HG02642 (cell line): ENCODE results near the gene CDC25C.
"Not testable (repeated sequence)": the region's sequence is repeated elsewhere in the genome, so short reads cannot be mapped to it uniquely, and the experiment has no call there.

Experiments
- ATAC-seq: cut with Tn5 transposase; IDR thresholded peaks from one replicate; pipeline ENCODE4 v1.9.1; 2021; ENCODE audit warnings: mild to moderate bottlenecking; ENCODE audit not compliant: unreplicated experiment, poor library complexity

Gene CDC25C

DNA sequence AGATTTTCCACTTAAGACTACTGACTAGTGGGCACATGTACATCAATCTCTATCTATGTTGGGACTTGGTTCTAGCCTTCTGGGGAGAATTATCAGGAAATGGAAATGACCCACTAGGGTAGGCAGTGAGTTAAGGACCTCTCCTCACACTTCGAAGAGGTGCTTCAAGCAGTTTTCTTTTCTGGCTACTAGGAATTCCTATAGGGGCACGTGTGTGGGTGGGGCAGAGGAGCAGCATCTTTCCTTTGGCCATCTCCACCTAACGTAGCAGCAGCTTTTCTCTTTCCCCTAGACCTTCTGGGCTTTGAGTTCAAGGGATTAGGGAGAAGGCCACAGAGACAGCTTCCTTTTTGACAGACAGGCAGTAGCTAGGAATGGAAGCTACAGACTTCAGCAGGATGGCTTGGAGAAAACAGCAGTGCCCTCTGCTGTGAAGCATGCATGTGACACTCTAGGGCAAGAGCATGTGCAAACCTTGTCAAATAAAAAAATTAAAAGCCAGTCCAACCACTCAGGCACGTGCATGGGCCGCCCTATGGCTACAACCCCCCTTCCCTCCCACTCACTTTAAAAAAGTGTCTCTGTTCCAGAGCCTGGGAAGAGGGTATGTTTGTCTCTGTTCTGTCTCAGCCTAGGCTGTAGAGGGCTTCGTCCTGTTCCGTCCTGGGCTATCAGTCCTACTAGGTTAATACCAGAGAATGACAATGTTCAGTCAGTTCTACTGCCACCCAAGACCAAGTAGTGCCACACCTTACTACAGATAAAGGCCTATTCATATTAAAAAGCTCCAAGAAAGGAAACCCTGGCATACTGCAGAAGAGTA is 48.5 kb downstream of the CDC25C start:
- ATAC-seq, result no peak

DNA sequence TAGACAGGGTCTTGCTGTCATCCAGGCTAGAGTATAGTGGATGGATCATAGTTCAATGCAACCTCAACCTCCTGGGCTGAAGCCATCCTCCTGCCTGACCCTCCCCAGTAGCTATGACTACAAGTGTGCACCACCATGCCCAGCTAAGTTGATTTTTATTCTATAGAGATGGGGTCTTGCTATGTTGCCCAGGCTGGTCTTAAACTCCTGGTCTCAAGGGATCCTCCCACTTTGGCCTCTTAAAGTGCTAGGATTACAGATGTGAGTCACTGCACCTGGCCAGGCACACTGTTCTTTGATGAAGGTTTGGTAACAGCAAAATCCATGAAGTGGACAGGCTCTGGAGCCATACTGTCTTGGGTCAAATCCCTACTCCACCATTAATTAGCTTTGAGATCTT is 50.7 kb downstream of the CDC25C start:
- ATAC-seq, result no peak

DNA sequence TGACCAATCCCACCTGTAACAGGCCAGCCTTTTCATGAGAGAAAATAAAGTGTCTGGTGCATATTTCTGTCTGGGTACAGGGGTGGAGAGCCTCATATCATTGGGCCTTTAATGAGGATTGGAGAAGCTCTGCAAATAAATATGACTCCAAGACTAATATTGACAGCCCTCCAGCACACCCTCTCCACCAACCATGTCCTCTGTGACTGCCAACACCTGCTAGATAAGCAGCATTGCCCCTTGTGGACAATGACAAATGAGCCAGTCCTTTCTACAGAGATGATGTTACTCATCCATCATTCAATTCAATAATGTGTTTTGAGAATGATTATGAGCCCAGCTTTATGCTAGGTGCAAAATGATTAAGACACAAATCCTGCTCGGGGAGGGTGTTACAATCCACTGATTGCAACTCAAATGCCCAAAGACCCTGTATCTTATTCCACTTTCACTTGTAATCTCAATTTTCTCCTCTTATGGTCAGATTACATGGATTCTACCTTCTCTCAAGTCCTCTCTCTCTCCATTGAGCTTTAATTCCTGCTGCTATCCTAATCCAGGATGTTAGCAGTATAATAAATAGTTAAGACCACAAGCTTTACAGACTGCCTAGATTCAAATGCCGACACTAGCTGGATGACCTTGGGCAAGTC is 55.1 kb downstream of the CDC25C start:
- ATAC-seq, result no peak

DNA sequence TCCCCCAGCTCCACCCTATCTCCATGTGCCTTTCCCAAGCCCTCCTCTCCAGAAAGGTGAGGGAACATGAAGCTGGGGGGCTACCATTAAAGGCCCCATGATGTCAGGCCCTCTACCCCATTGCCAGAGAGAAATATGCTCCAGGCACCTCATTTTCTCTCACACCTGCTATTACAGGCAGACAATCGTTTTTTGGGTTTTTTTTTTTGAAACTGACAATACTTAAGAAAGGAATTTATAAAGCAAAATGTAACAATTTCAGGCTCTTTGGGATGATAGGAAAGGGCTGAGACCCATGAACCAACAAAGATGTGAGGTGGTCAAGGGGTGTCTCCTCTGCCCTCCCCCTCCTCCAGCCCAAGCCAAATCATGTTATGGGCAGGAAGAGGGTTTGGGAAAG is 55.7 kb downstream of the CDC25C start:
- ATAC-seq, result no peak

DNA sequence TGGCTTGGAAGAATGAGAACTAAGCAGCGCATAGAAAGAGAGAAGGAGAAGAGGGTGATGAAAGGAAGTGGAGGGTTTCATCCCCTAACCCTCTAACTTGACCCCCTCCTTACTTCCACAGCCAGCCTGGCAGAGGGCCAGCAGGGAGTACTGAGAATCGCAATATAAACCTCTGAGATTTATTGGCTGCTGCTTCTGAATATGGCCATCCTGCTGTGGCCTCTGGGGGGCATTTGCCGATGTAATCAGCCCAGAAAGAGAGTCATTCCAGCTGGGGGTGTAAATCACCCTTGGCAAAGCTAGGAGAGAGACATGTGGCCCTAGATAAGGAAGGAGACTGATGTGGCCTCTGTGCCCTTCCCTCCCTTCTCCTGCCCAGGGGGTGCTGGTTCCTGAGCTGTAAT is 56.2 kb downstream of the CDC25C start:
- ATAC-seq, result no peak

DNA sequence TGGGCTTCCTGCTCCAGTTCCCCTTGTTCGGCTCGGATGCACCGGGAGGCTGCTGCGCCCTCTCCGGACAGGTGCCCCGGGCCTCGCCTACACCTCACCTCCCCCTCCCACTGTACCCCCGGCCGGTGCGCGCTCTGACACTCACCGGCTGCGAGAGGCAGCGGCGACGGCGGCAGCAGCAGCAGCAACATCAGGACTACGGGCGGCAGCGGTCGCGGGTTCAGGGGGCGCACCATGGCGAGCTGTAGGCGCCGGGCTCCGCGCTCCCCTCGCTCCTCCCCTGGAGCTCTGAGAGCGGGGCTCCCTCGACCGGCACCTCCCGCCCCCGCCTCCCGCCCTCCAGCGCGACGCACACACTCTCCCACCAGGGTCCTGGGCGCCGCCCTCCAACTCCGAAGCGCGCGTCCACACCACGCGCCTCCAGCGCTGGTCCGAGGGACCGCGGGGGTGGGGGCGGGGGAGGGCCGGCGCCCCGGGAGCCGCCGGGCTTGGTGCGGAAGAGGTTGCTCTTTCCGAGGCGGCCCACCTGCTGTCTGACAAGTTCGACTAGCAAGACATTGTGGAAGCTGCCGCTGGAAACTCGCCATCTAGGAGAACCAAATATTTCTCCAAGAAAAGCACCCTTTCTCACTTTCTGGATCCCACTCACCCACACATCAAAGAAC is 57.3 kb downstream of the CDC25C start, which contains the start of gene GFRA3:
TSS of gene GFRA3 (minus strand) at position 433 of the 665 bp plus-strand sequence. CDS start at position 236, 197 bp downstream.
- ATAC-seq, result no peak

DNA sequence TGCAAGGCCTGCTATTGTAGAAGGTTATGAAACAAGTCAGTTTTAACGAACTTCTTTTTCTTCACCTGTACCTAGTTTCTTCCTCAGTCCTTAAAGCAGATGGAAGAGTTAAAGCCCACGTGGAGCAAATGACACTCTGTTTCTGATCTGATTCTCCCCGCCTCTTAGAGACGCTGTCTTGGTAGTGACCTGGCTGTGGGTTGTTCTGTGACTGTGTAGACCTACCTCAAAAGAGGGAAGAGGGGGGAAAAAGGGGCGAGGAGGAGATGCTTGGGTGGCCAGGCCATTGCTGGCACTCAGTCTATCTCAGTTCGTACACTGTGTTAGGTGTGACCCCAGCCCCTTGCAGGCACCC is 57.8 kb downstream of the CDC25C start:
- ATAC-seq, result no peak

DNA sequence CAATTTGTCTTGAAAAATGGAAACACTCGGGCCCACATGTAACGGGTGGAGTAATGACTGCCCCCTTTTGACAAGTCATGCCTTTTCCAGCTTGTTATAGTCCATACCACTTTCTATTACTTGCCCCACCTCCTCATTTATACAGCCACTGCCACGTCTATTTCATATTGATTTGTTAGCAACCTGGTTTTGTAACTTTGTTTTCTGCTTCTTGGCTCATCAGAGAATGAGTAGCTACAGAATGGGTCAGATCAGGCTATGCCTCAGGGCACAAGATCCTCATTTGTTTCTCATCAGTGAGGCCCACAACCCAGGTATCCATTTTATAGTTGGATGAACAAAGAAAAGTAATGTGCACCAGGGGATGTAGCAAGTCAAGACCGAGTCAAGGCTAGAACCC is 58.9 kb downstream of the CDC25C start:
- ATAC-seq, result no peak

DNA sequence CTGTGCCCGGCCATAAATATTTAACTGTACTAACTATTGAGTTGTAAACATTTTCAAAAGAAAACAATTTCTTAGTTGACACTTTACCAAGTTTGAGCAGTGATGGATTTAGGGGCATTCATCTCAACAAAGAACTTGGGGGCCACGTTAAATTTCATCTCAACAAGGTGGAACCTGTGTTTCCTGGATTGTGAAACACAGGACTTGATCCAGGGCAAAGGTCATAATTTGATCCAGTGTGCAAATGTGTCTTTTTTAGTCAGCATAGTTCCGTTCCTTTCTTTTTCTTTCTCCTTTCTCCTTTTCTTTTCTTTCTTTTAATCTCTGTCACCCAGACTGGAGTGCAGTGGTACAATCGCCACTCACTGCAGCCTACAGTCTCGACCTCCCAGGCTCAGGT is 60.3 kb downstream of the CDC25C start:
- no peak for ATAC-seq

DNA sequence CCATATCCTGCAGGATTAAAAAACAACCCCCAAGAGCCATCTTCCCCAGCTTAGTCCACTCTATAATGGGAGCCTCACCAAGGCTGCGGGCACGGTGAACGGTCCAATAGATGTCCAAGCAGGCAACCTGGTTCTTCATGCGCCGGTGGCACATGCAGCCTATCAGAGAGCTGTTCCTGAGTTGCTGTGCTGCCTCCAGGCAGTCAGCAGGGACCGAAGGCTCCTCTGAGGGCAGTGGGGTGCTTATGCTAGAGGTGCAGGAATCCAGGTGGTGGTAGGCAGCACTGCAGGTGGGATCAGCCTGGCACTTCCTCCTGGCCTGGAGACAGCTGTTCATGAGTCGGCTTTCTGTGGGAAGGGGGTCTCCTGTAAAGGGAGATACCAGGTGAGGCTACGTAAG is 67.4 kb downstream of the CDC25C start:
- no peak for ATAC-seq

DNA sequence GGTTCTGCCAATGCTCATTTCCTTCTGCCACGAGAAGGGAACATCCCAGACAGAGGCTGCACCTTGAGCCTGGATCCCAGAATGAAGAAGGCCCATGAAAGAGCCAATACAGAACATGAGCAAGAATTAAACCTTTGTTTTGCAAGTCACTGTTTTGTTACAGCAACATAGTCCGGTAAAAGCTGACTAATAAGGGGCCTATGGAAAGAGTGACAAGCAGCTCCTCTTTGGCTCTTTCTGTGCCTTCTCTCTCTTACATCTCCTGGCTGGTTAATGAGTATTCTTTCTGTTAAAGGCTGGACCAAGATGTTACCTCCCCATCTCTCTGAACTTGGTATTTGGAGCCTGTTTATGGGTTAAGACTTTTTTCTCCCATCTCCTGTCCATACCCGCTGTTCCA is 68.0 kb downstream of the CDC25C start:
- no peak for ATAC-seq

DNA sequence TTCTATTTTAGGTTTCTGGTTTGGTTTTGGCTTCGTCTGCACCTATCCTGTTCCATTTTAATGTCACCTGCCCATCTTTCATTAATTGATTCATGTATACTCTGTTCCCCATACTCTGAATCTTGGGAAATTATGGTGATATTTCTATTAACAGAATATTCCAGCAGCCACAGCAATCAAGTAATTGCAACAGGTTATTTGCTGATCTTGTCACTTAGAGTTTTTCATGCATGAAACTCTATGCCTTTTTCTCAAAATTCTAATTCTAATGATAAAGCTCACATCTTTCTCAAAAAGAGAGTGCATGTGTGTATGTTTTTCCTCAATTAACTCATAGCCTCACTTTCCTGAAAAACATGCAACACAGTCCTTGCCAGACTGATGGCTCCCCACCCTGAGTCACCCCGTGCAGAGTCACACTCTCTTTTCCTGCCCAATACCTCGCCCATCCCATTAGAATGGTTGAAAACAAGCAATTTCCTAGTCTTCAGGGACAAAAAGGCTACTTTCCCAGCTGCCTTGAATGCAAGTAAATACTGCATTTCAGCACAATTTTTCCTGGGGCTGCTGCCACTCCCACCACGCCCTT is 72.8 kb downstream of the CDC25C start:
- no peak for ATAC-seq

DNA sequence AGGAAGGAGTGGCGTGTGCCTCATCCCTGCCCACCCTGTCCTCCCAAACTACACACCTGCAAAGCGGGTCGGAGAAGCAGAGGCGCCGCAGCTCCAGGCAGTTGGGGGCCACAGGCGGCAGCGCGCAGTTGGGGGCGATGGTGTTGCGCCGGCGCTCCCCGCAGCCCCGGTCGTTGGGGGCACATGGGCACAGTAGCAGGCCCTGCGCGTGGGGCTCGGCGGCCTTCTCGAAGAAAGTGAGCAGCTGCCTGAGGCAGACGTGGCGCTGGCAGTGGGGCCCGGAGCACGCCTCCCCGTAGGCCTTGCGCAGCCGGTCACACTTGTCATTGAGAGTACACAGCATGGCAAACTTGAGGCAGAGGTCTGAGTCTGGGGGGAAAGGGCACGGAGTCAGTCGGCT is 74.0 kb downstream of the CDC25C start:
- ATAC-seq, result no peak

DNA sequence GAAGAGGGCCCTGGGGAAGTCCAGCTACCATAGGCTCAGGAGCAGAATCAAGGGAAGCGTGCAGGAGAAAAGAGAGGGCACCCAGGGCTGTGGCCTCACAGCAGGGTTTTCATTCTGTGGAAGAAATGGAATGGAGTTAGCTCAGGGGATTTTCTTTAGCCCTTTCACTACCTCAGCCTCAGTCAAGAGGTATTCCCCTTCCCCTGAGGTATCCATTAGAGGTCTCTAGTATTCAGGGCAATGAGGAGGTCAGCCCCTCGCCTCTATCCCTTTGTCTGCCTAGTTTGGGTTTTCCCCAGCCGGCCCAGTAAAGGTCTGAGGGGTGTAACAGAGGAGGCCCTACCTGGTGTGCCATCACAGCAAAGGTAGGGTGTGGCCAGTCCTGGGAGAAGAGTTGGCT is 78.7 kb downstream of the CDC25C start:
- ATAC-seq, result no peak

DNA sequence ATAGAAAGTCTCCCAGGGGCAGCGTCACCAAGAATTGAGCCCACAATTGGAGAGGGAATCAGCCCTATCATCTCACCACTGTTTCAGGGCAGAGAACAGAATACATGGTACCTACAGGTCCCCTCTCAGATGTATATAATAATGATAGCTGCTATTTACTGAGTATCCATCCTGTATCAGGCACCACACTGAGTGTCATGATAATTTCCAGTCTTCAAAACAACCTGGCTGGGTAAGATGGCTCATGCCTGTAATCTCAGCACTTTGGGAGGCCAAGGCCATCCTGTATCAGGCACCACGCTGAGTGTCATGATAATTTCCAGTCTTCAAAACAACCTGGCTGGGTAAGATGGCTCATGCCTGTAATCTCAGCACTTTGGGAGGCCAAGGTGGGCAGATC is 83.8 kb downstream of the CDC25C start:
- not testable (repeated sequence) for ATAC-seq

DNA sequence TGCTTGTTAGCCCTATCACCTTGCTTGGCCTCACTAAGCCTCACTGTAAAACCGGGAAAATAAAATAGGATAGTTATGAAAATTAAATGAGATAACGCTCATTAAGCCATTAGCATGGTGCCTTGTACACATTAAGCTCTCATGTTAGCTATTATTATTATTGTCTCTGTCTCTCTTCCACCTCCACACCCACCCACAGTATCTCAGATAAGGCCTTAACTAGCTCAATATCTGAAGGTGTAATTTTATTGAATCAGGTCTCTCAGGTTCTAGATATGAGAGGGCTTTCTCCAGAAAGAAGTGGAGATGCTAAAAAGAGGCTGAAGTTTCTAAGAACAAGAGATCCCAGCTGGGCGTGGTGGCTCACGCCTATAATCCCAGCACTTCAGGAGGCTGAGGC is 84.8 kb downstream of the CDC25C start:
- no peak for ATAC-seq

DNA sequence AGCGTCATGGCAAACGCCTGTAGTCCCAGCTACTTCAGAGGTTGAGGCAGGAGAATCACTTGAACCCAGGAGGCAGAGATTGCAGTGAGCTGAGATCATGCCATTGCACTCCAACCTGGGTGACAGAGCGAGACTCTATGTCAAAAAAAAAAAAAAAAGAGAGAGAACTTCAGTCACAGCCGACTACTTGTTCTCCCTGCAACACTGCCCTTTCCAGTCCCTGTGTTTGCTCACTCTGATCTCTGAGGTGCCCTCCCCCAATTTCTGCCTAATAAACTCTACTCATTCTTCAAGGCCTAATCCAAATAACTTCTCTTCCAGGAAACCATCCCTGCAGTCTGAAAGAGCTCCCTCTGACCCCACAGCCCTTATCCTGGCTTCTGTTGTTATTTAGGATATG is 85.3 kb downstream of the CDC25C start:
- no peak for ATAC-seq

DNA sequence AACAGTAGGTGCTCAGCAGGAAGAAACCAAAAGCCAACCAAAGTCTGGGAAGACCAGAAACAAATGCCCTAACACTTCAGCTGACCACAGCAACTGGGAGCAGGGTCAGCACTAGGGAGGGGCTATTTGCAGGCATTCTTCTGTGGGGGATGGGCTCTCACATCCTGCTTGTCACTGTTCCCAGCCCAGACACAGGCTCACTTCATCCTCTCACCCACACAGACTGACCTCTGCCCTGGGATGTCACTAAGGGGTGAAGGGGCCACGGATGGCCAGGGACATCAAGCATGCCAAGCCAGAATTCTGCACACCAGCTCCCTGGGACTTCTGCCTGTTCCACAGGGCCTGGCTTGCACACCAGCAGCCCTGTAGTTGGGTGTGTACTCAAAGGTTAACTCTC is 85.9 kb downstream of the CDC25C start:
- ATAC-seq, result no peak

DNA sequence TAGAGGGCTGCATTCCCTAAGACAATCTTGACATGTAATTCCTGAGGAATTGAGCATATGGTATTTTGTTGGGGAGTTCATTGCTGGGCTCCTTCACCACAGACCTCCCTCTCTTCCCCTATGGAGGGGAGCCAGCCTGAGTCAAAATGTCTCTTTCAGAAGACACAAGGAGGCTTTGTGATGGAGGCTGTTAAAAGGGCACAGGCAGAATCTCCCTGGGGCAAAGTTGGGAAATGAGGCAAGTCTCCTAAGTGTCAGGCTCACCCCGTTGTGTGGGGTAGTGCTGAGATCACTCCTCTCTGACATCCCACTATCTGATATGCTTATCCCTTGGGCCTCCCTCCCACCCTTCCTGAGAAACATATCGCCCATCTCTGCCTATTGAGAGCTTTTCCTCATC is 87.8 kb downstream of the CDC25C start:
- no peak for ATAC-seq

DNA sequence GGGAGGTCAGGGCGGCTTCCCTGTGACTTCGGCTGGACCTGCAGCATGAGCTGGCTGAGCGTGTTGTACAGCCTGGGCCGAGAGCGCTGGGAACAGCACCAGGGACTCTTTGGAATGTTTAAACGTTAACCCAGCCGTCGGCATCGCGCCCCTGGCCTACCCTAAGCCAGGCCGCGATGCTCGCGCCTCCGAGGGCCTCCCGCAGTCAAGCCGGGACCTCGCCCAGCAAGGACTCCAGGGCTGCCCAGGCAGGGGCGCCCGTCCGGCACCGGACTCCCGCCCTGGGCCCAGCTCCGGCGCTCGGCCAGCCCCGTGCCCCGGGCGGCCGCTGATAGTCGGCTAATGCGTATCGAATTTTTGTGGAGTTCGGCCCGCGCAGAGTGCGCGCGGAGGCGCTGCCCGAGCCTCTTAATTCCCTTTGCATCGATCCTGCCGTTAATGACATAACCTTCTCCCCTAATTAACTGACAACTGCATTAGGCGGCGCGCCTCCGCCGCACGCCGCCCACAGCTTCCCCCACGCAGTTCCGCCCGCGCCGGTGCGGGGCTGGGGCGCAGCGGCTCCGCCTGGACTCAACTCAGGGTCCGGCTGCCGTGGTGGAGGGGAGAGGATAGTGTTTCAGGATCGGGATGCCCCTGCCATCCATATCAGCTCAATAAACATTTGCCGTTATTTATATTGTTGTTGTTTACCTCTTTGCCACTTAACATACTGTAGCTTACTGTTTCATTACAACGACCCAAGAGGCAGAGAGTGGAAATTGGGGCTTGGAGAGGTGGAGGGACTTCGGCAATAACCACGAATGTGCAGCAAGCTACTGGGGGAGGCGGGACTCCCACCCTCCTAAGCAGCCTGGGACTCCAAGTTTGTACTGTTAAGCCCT is 89.7 kb downstream of the CDC25C start:
- ATAC-seq, result no peak
